GM18498 (cell line): ENCODE data around the gene PTPN12.
A peak's percentile ranks its signal among the peaks of the same experiment; 100 is the strongest.
"Not testable (repeated sequence)": the region's sequence is repeated elsewhere in the genome, so short reads cannot be mapped to it uniquely, and the experiment has no call there.

Source experiments
- ATAC-seq: cut with Tn5 transposase; IDR thresholded peaks from one replicate; pipeline ENCODE4 v1.9.1; 2021; ENCODE audit warnings: mild to moderate bottlenecking, moderate library complexity; ENCODE audit not compliant: unreplicated experiment

Gene PTPN12

DNA sequence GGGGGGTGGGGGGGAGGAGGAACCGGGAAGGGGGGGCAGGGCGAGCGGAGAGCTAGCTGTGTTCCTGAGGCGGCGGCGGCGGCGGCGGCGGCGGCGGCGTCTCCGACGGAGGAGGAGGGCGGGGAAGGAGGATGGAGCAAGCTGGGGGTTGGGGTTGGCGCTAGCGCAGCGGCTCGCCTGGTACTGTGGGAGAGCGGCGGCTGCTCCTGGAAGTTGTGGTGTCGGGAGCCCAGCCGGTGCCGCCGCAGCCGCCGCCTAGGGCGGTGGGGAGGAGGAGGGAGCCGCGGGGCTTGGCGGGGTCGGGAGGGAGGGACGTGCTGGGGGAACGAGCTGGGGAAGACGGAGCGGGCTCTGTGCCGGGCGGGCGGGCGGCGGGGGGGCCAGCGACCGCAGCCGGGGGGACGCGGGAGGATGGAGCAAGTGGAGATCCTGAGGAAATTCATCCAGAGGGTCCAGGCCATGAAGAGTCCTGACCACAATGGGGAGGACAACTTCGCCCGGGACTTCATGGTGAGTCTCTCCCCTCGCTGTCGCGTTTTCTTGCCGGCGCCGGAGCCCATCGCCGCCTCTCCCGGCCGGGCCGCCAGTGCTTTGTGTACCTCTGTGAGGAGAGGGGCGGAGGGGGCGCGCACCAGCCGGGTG is at the start of gene PTPN12:
PTPN12 (plus strand) TSS at position 160 of the 642 bp plus-strand sequence; CDS start at position 412, 252 bp downstream.
- ATAC-seq: peak; percentile 47

DNA sequence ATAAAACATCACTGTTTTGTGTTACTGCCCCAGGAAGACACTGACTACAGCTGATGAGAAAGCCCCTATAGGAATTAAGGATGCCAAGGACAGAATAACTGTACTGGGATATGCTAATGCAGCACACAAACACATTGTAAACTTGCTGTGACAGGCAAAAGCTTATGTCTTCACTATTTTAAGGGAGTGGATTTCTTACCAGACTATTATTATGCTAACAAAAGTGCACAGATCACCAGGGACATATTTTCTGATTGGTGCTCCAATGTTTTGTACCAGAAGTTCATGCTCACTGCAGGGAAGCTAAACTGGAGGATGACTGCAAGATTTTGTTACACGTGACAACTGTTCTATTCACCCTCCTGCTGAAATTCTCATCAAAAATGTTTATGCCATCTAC is 48.1 kb upstream of the PTPN12 start:
- ATAC-seq: no peak

DNA sequence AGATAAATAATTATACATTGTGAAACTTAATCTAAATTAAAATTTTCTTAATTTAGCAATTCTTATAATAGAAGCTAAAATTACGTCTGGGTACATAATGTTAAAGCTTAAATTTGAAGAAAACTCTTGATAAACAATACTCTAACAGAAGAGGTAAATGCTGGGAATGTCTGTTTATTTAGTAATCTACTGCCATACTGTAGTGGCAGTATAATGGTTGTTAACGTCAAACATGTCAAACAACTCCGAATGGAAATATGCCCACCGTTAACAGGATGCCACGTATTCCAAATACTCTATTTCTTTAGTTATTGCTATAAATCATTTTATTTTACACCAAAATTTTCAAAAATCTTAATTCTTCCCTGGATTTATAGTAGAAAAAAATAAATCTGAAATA is 40.0 kb upstream of the PTPN12 start:
- ATAC-seq: no peak

DNA sequence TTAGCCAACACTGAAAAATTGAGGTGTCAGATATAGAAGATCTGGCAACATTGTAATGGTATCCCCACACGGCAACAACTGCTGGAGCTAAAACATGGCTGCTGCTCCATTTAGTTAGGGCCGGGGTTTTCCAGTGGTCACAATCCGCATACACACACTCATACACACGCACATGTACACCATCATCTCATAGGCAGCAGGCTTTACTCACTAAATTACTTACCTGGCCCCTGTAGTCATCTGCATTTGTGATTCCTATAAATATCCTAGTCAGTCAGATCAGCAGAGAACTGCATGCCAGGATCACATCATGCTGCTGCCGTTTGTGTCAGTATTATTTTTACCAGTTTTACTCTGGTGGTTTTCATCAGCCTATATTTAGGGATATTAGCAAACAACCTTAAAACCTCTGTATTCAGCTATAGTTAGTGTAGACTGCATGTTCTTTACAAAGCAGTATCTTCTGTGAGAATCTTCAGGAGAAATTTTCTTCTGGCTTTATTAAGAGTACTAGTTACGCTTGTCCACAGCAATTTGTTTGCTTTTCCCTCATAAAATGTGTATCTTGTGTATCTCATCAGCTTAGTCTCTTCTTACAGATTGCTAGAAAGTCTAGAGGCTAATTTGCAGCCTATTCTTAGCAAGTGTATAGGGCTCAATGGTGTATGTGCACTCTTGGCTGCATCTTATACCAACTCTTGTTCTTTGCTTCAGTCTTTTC is 38.3 kb upstream of the PTPN12 start:
- ATAC-seq: no peak

DNA sequence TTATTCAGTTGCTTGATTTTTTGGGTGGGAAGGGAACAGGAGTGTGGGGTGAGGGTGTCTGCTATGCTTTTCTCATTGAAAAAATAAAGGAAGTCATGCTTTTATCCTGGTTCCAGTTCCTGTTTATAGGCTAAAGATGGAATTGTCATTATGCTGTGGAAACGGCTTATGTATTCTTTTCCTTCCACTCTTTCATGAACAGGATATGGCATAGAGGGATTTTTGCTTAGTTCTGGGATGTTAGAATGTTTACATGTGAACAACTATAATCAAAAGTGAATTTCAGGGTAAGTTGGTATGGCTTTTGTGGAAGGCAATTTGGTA is 35.9 kb upstream of the PTPN12 start:
- no peak for ATAC-seq

DNA sequence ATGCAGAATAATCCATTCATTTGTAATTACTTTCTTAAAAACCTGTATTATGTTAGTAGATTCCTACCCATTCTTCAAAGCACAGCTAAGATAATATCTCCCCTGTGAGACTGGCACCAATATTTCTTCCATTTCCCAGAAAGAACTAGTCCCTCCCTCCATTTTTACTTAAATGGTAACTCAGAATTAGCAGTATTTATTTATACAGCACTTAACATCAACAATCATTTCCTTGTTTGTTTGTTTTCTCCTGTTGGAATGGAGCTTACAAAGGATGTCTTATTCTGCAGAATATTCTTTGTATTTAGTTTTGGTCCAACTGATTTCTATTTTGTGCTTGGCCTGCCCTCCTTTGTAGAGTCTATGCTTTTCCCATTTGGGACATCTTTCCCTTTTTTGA is 32.1 kb upstream of the PTPN12 start:
- no peak for ATAC-seq

DNA sequence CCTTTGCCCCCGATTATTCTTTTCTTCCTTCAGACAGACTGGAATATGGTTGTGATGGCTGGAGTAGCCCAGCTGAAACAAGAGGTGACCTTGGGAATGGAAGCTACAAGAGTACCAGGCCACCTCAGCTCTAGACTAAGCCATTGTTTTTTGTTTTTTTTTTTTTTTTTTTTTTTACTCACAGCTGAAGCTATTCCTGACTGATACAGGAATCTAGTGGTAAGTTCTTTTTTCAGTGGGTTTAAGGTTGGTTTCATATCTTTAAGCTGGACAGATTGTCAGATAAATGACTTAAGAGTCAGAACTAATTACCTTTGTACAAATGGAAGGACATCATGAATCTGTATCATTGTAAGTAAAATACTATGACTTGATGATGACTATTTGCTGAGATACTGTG is 30.2 kb upstream of the PTPN12 start:
- ATAC-seq: no peak

DNA sequence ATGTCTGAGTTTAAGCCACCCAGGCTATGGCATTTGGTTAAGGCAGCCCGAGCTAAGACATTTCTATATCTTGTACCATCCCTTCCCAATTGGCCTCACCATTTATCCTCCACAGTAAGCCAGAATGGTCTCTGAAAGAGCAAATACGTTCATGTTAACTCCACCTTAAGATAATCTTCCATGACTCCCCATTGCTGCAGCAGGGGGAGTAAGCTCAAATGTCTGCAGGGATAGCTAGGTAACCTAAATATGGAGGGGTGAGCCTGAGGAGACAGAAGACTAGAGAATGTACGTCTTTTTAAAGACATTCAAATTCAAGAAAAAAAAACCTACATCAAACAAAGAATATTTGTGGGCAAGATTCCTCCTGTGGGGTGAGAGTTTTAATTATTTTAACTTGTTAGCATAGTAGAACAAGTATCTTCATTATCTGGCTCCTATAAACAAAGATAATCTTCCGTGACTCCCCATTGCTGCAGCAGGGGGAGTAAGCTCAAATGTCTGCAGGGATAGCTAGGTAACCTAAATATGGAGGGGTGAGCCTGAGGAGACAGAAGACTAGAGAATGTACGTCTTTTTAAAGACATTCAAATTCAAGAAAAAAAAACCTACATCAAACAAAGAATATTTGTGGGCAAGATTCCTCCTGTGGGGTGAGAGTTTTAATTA is 24.0 kb upstream of the PTPN12 start:
- not testable (repeated sequence) for ATAC-seq

DNA sequence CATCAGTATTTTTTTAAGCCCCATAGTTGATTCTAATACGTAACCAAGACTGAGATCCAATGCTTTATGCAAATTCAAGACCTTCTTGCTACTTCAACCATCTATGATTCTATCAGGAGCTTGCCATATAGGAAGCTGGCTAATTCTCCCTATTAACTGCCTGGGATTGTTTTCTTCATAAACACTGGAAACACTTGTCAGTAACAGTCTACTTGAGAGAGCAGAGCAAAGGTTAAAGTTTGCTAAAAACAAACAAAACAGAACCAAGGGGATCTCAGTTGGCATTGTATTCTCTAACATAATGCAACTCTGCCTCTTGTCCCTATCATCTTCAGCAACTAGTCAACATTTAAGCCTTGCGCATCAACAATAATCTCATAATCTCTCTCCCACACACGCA is 21.0 kb upstream of the PTPN12 start:
- ATAC-seq: no peak

DNA sequence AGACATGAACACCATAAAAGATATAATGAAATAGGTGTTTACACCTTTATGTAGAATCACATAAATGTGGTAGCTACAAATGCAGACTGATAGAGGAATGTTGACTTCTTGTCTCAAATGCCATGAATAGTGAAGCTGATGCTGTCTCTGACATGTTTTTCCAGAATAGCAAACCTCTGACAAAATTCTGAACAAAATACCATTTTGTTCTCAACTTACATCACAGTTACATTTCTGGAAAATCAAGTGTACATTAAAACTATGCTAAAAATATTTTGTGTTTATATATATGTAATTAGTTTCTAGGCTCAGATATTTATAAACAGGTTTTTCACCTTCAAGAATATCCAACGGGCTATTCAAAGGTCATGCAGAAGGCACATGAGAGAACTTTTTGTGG is 16.8 kb upstream of the PTPN12 start:
- no peak for ATAC-seq

DNA sequence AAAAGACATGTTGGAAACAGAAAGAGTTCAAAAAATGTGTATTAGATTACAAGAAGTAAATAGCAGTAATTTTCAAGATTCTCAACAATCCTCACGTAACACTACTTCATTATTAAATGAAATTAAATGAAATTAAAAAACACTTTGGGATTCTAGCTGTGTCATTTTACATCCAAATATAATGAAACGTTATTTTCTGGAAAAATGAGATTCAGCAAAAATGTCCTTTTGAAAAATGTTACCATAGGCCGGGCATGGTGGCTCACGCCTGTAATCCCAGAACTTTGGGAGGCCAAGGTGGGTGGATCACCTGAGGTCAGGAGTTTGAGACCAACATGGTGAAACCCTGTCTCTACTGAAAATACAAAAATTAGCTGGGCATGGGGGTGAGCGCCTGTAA is 15.6 kb upstream of the PTPN12 start:
- not testable (repeated sequence) for ATAC-seq

DNA sequence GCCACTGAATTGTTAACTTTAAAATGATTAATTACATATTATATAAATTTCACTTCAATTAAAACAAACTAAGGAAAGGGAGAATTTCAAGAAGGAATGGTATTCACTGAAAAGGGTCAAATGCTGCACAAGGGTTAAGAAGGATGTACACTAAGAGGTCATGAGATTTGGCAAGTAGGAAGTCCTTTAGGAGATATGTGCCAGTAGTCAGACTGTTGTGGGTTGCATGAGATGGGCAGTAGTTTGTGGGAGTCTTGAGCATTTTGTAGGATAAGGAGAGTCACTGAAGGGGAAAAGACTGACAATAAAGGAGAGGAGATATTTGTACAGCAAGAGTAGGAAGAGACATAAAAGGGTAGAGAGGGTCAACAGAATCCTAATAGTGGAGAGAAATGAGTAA is 12.4 kb upstream of the PTPN12 start:
- ATAC-seq: no peak

DNA sequence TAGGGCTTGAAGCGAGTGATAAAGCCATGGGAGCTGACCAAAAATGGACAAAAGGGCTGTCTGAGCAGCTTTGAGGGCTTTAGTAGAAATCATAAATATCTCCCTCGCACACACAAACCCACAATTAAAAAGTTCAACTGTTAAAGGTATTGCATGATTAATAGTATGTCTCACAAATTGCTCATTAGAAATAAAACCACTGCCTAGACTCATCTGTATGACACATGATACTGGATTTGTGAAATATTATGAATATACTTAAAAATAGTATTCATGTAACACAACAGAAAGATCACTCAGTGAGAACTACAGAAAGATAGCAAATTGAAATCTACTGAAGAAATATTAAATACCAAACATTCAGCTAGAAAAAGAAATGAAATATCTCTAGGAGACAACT is 11.9 kb upstream of the PTPN12 start:
- no peak for ATAC-seq

DNA sequence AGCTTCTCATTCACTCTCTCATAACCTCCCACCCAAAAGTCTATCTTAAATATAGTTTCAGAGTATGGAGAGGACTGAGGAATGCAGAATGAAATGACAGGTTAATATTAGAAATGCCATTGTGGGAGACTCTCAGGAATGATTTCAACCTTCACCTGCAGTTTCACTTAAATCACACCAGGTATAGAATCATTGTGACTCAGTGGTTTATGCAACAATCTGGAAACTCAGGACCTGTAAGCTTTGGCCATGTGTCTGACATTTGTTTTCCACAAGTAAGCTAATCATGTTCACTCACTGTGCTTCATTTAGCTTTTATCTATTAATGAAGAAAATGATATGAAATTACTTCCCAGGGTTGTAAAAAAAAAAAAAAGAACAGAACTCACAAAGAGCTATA is 8.7 kb upstream of the PTPN12 start:
- ATAC-seq: no peak

DNA sequence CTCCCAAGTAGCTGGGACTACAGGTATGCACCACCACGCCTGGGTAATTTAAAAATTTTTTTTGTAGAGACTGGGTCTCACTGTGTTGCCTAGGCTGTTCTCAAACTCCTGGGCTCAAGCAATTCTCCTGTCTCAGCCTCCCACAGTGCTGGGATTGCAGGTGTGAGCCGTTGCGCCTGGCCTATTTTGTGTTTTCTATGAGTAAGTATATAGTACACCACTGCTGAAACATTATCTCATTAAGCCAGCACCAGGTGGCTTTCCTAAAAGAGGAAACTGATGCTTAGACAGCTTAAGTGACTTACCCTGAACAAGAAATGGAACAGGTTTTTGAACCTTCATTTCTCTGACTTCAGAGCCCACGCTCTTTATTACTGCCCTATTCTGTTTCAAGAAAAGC is 7.8 kb upstream of the PTPN12 start:
- no peak for ATAC-seq

DNA sequence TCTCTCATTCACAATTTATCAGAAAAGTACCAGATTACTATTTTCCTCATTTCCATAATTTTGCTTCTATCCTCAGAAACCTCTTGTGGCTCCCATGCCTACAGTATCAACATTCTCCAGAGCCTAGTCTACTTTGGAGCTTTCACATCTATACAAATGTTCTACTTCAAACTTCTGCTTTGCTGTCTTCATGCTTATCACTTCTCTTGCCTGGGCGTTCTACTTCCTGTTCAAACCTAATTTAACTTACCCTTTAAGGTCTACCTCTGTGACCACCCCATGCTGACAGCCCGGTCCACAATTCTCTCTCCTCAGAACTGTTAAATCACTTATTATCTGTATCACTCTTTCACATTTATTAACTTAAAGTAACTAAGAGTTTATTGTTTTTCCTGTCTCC is 6.1 kb upstream of the PTPN12 start:
- peak; percentile 84 for ATAC-seq

DNA sequence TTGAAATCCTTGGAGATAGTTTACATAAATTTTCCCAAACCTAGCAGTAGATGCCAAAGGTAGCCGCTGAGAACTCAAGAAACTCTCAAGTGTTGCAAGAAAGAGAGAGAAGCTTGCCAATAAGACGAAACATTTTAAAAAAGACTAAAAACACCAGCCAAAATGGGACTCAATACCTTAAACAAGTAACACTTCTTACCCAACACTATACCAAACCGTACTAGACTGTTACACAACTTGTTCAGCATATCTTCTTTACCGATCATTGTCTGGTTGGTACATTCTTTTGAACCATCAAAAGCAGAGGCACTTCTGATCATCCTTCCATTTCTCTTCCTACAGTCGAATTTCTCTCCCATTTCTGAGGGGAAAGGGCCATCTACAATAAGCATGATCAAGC is 4.8 kb upstream of the PTPN12 start:
- no peak for ATAC-seq

DNA sequence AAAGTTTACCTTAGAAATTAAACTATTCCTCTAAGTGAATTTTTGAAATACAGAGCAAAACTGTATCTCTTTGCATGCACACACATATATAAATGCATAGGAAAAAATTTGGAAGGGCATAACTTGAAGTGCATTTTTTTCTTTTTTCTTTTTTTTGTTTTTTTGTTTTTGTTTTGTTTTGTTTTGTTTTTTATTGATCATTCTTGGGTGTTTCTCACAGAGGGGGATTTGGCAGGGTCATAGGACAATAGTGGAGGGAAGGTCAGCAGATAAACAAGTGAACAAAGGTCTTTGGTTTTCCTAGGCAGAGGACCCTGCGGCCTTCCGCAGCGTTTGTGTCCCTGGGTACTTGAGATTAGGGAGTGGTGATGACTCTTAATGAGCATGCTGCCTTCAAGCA is 4.4 kb upstream of the PTPN12 start:
- ATAC-seq: not testable (repeated sequence)

DNA sequence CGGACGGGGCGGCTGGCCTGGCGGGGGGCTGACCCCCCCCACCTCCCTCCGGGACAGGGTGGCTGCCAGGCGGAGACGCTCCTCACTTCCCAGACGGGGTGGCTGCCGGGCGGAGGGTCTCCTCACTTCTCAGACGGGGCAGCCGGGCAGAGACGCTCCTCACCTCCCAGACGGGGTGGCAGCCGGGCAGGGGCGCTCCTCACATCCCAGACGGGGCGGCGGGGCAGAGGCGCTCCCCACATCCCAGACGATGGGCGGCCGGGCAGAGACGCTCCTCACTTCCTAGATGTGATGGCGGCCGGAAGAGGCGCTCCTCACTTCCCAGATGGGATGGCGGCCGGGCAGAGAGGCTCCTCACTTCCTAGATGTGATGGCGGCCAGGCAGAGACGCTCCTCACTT is 3.0 kb upstream of the PTPN12 start:
- ATAC-seq: not testable (repeated sequence)

DNA sequence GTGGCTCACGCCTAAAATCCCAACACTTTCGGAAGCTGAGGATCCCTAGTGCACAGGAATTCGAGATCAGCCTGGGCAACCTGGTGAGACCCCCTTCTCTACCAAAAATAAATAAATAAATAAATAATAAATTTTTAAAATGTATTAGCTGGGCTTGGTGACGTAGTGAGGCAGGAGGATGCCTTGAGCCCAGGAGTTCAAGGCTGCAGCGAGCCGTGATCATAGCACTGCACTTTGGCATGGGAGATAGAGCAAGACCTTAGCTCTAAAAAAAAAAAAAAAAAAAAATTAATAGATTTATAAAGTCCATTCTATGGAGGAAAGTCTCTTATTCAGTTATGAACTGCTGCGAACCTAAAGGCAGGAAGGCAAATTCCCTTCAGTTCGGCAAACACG is 1.1 kb upstream of the PTPN12 start:
- ATAC-seq: no peak

DNA sequence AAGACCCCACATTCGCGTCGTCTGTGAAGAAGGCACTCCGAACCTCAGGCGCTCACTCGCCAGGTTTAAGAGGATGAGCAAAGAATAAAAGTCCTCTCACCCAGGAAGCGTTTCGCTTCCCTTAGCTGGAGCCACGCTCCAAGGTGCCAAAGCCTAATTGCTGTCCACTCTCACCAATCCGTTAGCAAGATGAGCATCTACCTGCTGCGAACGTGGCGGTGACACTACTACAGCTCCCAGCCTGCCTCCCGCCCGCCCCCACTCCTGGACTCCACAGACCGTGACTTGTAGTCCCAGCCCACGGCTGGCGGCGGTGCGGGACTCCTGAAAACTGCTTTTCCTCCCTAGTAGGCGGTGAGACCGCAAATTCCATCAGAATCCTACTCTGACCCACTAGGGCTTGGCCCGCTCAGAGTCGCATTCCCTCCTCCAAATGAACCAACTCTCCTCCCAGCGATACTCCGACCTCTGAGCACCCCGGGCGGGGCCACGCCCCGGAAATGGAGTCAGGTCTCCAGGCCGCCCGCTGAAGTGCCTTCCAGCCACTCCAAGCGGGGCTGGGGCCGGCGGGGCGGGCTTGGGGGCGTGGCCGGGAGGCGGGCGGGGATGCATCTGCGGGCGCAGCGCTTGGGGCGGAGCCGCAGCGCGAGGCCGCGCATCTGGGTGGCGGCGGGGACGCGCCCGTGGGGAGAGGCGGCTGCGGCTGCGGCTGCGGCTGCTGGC is 521 bp upstream of the PTPN12 start:
- peak; percentile 92 for ATAC-seq

DNA sequence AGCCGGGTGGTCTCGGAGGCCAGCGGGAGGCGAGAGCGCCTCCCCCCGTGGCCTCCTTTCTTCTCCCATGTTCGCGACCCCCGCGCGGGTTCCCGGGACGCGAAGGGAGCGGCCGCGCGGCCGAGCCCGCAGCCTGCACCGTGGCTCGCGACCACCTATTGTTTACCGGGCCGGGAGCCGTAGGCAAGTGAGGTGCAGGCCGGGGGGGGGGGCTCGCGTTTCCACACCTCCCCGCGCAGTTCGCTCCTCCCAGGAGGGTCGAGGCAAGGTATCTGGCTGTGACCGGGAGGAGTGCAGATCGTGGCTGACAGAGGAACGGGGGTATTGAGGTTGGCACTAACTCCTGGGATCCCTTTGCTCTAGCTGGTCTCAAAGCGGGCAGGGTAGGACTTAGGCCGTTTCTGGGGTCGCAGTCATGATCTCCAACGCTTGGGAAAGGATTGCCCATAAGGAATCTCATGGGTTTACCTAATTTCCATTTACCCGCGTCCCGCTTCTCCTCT is 734 bp downstream of the PTPN12 start:
- peak; percentile 2 for ATAC-seq
